ENCODE results near the gene SLX4IP. TPM values are rescaled to one million over a fixed set of nuclear protein-coding genes. Genes with fewer than 3 reads are reported as not detected.

The SLX4IP gene
- total RNA-seq, 1 donor from 2014 or later, result 8.6 TPM

GRCh38 chr20:10530883-10531282, 95.8 kb downstream of the SLX4IP start:
- no peak for TF ChIP-seq CTCF (IDR thresholded peaks at IDR 0.05)
- Mint-ChIP-seq H3K4me3 (no peak overlapping the region), H3K4me1 (no peaks in the 10 kb centered on the region), H3K36me3 (ENCODE audit: low read depth) (peaks cover 10% of the 10 kb centered on the region), H3K27me3 (no peaks in the 10 kb centered on the region), H3K27ac (no peak overlapping the region), H3K9me3 (no peaks in the 10 kb centered on the region)
- intact Hi-C loops (cut with micrococcal nuclease), result no loop called here
- POLR2A ChIA-PET, result no interaction called here
- no peak for ATAC-seq (ENCODE audit: low read depth)
- DNase-seq, result no peak
- CTCF ChIA-PET, result no interaction called here

- POLR2A ChIA-PET, result no interaction called here
- intact Hi-C loops (cut with micrococcal nuclease), result no loop called here
Measured at GRCh38 chr20:10531848-10532247, 96.7 kb downstream of the SLX4IP start.

GRCh38 chr20:10532361-10532760, 97.3 kb downstream of the SLX4IP start:
- Mint-ChIP-seq H3K36me3 (ENCODE audit: low read depth) (peaks cover 8% of the 10 kb centered on the region), H3K4me3 (no peak overlapping the region), H3K9me3 (no peaks in the 10 kb centered on the region), H3K4me1 (no peaks in the 10 kb centered on the region), H3K27ac (no peak overlapping the region), H3K27me3 (no peaks in the 10 kb centered on the region)
- DNase-seq (no peak), ATAC-seq (ENCODE audit: low read depth) (no peak)
- ChIA-PET POLR2A (no interaction called here), CTCF (no interaction called here)
- intact Hi-C loops (cut with micrococcal nuclease), result no loop called here
- no peak for TF ChIP-seq CTCF (IDR thresholded peaks at IDR 0.05)

More at GRCh38 chr20:10531848-10532247, 96.7 kb downstream of the SLX4IP start:
- H3K4me1 Mint-ChIP-seq, result no peaks in the 10 kb centered on the region
- CTCF ChIA-PET, result no interaction called here
- no peak for ATAC-seq (ENCODE audit: low read depth)
- H3K9me3 Mint-ChIP-seq, result no peaks in the 10 kb centered on the region
- H3K4me3 Mint-ChIP-seq, result no peak overlapping the region
- no peak for DNase-seq
- no peaks in the 10 kb centered on the region for H3K27me3 Mint-ChIP-seq
- no peak for TF ChIP-seq CTCF (IDR thresholded peaks at IDR 0.05)
- H3K27ac Mint-ChIP-seq, result no peak overlapping the region
- peaks cover 8% of the 10 kb centered on the region for H3K36me3 Mint-ChIP-seq (ENCODE audit: low read depth)

- Mint-ChIP-seq H3K27ac (no peak overlapping the region), H3K36me3 (ENCODE audit: low read depth) (peaks cover 3% of the 10 kb centered on the region), H3K9me3 (no peaks in the 10 kb centered on the region), H3K27me3 (no peaks in the 10 kb centered on the region), H3K4me1 (peaks cover 9% of the 10 kb centered on the region), H3K4me3 (no peak overlapping the region)
- DNase-seq (no peak), ATAC-seq (ENCODE audit: low read depth) (no peak)
- intact Hi-C loops (cut with micrococcal nuclease), result no loop called here
- TF ChIP-seq CTCF (IDR thresholded peaks at IDR 0.05), result no peak
- POLR2A ChIA-PET, result no interaction called here
- CTCF ChIA-PET, result interaction anchor here (1.1 kb wide), 1 partner anchor 559 kb away, joined by 4 read pairs; no protein-coding TSS in a partner anchor
Measured at GRCh38 chr20:10536531-10536930, 101.4 kb downstream of the SLX4IP start.

GRCh38 chr20:10537850-10538480, 102.9 kb downstream of the SLX4IP start:
- no peaks in the 10 kb centered on the region for H3K9me3 Mint-ChIP-seq
- H3K4me3 Mint-ChIP-seq, result no peak overlapping the region
- ChIA-PET CTCF (no interaction called here), POLR2A (no interaction called here)
- no peak overlapping the region for H3K27ac Mint-ChIP-seq
- H3K27me3 Mint-ChIP-seq, result no peaks in the 10 kb centered on the region
- peaks cover 9% of the 10 kb centered on the region for H3K4me1 Mint-ChIP-seq
- H3K36me3 Mint-ChIP-seq (ENCODE audit: low read depth), result peaks cover 2% of the 10 kb centered on the region
- DNase-seq (no peak), ATAC-seq (ENCODE audit: low read depth) (no peak)
- no peak for TF ChIP-seq CTCF (IDR thresholded peaks at IDR 0.05)
- intact Hi-C loops (cut with micrococcal nuclease), result no loop called here

Measured in activated B cell treated with CpG ODN at 0.5 μM for 24 hours (primary cell).